Thoracic aorta (tissue), 2 donors: ENCODE data around the gene MVD. TPM values are rescaled to one million over a fixed set of nuclear protein-coding genes. Genes with fewer than 3 reads are reported as not detected.

ENCODE experiments used
- ATAC-seq: fragments of 150-250 bp; one replicate; pipeline ENCODE4 v1.8.0; 2017; ENCODE audit warnings: low read depth; ENCODE audit not compliant: insufficient number of reproducible peaks, low FRiP score
- DNase-seq: peaks from one replicate; pipeline ENCODE4 v3.0.0-alpha.2; 2020; ENCODE audit warnings: low spot score
- H3K27ac ChIP-seq, 2 donors: fragments of 200-600 bp; sonication (generic); 1 replicate in 1 of 2; 2 replicates in 1 of 2; pipeline ENCODE4 v1.5.1; 2016; ENCODE audit warnings: mild to moderate bottlenecking in 2 of 2, moderate library complexity in 2 of 2
- H3K27me3 ChIP-seq: fragments of 200-600 bp; sonication (generic); replicated peaks from 2 replicates; pipeline ENCODE4 v1.6.0; 2016; ENCODE audit warnings: mild to moderate bottlenecking; ENCODE audit not compliant: insufficient read depth
- H3K36me3 ChIP-seq: fragments of 200-600 bp; sonication (generic); one replicate; pipeline ENCODE4 v1.5.1; 2016
- H3K4me1 ChIP-seq, 2 donors: fragments of 200-600 bp; sonication (generic); 1 replicate in 1 of 2; 2 replicates in 1 of 2; pipeline versions ENCODE4 v1.5.1 to v1.6.0; 2016; ENCODE audit warnings: low read depth in 2 of 2, mild to moderate bottlenecking in 1 of 2; ENCODE audit not compliant: control insufficient read depth in 1 of 2
- H3K4me3 ChIP-seq: fragments of 200-600 bp; sonication (generic); 2 replicates; pipeline ENCODE4 v1.5.1; 2016; ENCODE audit warnings: mild to moderate bottlenecking
- H3K9me3 ChIP-seq: fragments of 200-600 bp; sonication (generic); 2 replicates; pipeline ENCODE4 v1.5.1; 2016
- CTCF ChIP-seq: fragments of 200-600 bp; sonication (generic); IDR thresholded peaks from one replicate; pipeline ENCODE4 v1.5.1; 2019; ENCODE audit warnings: antibody characterized with exemption
- total RNA-seq, 2 donors: library from RNA; depleted of rRNA; stranded (reverse); fragments of >200 nt; gene quantifications; one replicate each; pipeline versions ENCODE4 v1.1.0 to v1.2.3, GENCODE V29; 2016

Gene MVD
- total RNA-seq, 2 donors from 2014 or later = 22.4 to 38.9 TPM

GRCh38 chr16:88665570-88665969 lies 2.7 kb upstream of the MVD start:
- Histone ChIP-seq H3K27me3 (no peaks in the 10 kb centered on the region), H3K27ac (no peak overlapping the region), H3K4me3 (no peak overlapping the region), H3K36me3 (no peaks in the 10 kb centered on the region), H3K9me3 (no peaks in the 10 kb centered on the region), H3K4me1 (peaks cover 4 to 14% of the 10 kb centered on the region in 2 donors)
- ATAC-seq (no peak), DNase-seq (no peak)
- TF ChIP-seq CTCF = no peak

GRCh38 chr16:88665148-88665547 lies 2.3 kb upstream of the MVD start:
- no peaks in the 10 kb centered on the region for H3K36me3 ChIP-seq
- ATAC-seq = no peak
- no peaks in the 10 kb centered on the region for H3K27me3 ChIP-seq

GRCh38 chr16:88662222-88662842 lies 559 bp downstream of the MVD start:
- no peaks in the 10 kb centered on the region for H3K9me3 ChIP-seq
- no peak for ATAC-seq
- H3K4me1 ChIP-seq = peaks cover 4 to 14% of the 10 kb centered on the region in 2 donors
- H3K27ac ChIP-seq = peak overlapping the region; percentile 70 to 73
- H3K27me3 ChIP-seq = no peaks in the 10 kb centered on the region
- peak overlapping the region; percentile 97 for H3K4me3 ChIP-seq
- no peak for TF ChIP-seq CTCF
- no peaks in the 10 kb centered on the region for H3K36me3 ChIP-seq
- no peak for DNase-seq

More at GRCh38 chr16:88665148-88665547, 2.3 kb upstream of the MVD start:
- no peak for TF ChIP-seq CTCF
- H3K4me1 ChIP-seq = peaks cover 4 to 14% of the 10 kb centered on the region in 2 donors
- no peaks in the 10 kb centered on the region for H3K9me3 ChIP-seq
- H3K27ac ChIP-seq = no peak overlapping the region
- DNase-seq = no peak
- H3K4me3 ChIP-seq = no peak overlapping the region

- no peak overlapping the region for H3K4me3 ChIP-seq
- no peak overlapping the region for H3K27ac ChIP-seq
- H3K9me3 ChIP-seq = no peaks in the 10 kb centered on the region
- peaks cover 4 to 14% of the 10 kb centered on the region in 2 donors for H3K4me1 ChIP-seq
- peaks cover 2% of the 10 kb centered on the region for H3K36me3 ChIP-seq
- H3K27me3 ChIP-seq = no peaks in the 10 kb centered on the region
- ATAC-seq (no peak), DNase-seq (no peak)
- no peak for TF ChIP-seq CTCF
These were observed 1.4 kb downstream of the MVD start for GRCh38 chr16:88661468-88661867.

GRCh38 chr16:88659160-88659559 lies 3.7 kb downstream of the MVD start:
- Histone ChIP-seq H3K27ac (no peak overlapping the region), H3K9me3 (no peaks in the 10 kb centered on the region), H3K27me3 (no peaks in the 10 kb centered on the region), H3K36me3 (peaks cover 13% of the 10 kb centered on the region), H3K4me3 (no peak overlapping the region), H3K4me1 (peaks cover 4 to 11% of the 10 kb centered on the region in 2 donors)
- ATAC-seq (no peak), DNase-seq (no peak)
- no peak for TF ChIP-seq CTCF
